Sigmoid colon (tissue), 7 donors: ENCODE results near the gene UBC. TPM values are rescaled to one million over a fixed set of nuclear protein-coding genes. Genes with fewer than 3 reads are reported as not detected.
"Not testable (repeated sequence)": the region's sequence is repeated elsewhere in the genome, so short reads cannot be mapped to it uniquely, and the experiment has no call there.

Experiments
- DNase-seq: peaks from one replicate; pipeline ENCODE4 v3.0.0-alpha.2; 2019
- H3K27ac ChIP-seq, 4 donors: fragments of 200-600 bp; sonication (generic); one replicate each; pipeline ENCODE4 v1.5.1; 2016 to 2019; ENCODE audit warnings: mild to moderate bottlenecking in 1 of 4
- H3K27me3 ChIP-seq, 3 donors: fragments of 200-600 bp; sonication (generic); one replicate each; pipeline ENCODE4 v1.5.1; 2019; ENCODE audit warnings: mild to moderate bottlenecking in 1 of 3
- H3K36me3 ChIP-seq, 4 donors: fragments of 200-600 bp; sonication (generic); one replicate each; pipeline ENCODE4 v1.5.1; 2016 to 2019
- H3K4me1 ChIP-seq, 4 donors: fragments of 200-600 bp; sonication (generic); one replicate each; pipeline ENCODE4 v1.5.1; 2017 to 2019
- H3K4me3 ChIP-seq, 4 donors: fragments of 200-600 bp; sonication (generic); one replicate each; pipeline ENCODE4 v1.5.1; 2017 to 2019; ENCODE audit warnings: mild to moderate bottlenecking in 2 of 4, moderate library complexity in 1 of 4
- H3K9me3 ChIP-seq, 4 donors: fragments of 200-600 bp in 3 of 4; sonication (generic) in 3 of 4; one replicate each; pipeline versions ENCODE4 v1.5.1 to v1.6.1; 2013 to 2019
- CTCF ChIP-seq, 4 experiments: fragments of 450-650 bp in 3 of 4; fragments of 200-600 bp in 1 of 4; IDR thresholded peaks; one replicate each; pipeline ENCODE4 v1.5.1; 2016 to 2019; ENCODE audit warnings: antibody characterized with exemption in 4 of 4, mild to moderate bottlenecking in 3 of 4, moderate library complexity in 2 of 4
- EP300 ChIP-seq, 4 donors: sonication (generic); formaldehyde crosslinking; IDR thresholded peaks; one replicate each; pipeline ENCODE4 v1.6.1; 2017; ENCODE audit warnings: antibody characterized with exemption in 4 of 4
- POLR2A ChIP-seq, 2 donors: fragments of 450-650 bp; IDR thresholded peaks; one replicate each; pipeline ENCODE4 v1.6.1; 2016; ENCODE audit warnings: antibody characterized with exemption in 2 of 2, mild to moderate bottlenecking in 2 of 2, moderate library complexity in 2 of 2
- POLR2AphosphoS5 ChIP-seq, 4 donors: sonication (generic); formaldehyde crosslinking; IDR thresholded peaks; one replicate each; pipeline ENCODE4 v1.6.1; 2017; ENCODE audit warnings: antibody characterized with exemption in 4 of 4
- WGBS, 2 donors: extraction: QIAGEN DNeasy Blood & Tissue Kit; methylation state at CpG; one replicate each; pipeline ENCODE4 v1.1.7; 2013; 5-methylcytosine and 5-hydroxymethylcytosine counted together
- intact Hi-C: fragments of 100-400 bp; cut with DNase I; formaldehyde crosslinking; loops from one replicate; pipeline ENCODE4 v1.15.1; 2023
- polyA plus RNA-seq, 3 donors: library from polyadenylated mRNA; stranded (reverse); fragments of 200-250 nt; gene quantifications; one replicate each; pipeline ENCODE4 v1.2.3, GENCODE V29; 2013
- total RNA-seq, 4 donors: library from RNA; depleted of rRNA; stranded (reverse); fragments of >200 nt; gene quantifications; one replicate each; pipeline ENCODE4 v1.1.0, GENCODE V29; 2016
- donor health status: healthy with polysubstance abuse.
- donor health status: Bipolar disorder and iron deficiency.
- donor health status: healthy.

The UBC gene
- total and polyA plus RNA-seq, 7 donors: 1,056 to 1,785 (median 1,251) TPM

- H3K27me3 ChIP-seq: no peaks in the 10 kb centered on the region
- H3K27ac ChIP-seq: no peak overlapping the region
- H3K4me1 ChIP-seq: no peaks in the 10 kb centered on the region
- no peaks in the 10 kb centered on the region for H3K9me3 ChIP-seq
- intact Hi-C loops: no loop called here
- H3K36me3 ChIP-seq: no peaks in the 10 kb centered on the region
- 15 to 33% methylated on average over 15 of the region's 15 CpGs for WGBS, 2 donors
- DNase-seq: no peak
- no peak overlapping the region for H3K4me3 ChIP-seq
- TF ChIP-seq EP300 (IDR thresholded peaks at IDR 0.05): no peak
- TF ChIP-seq POLR2A (IDR thresholded peaks at IDR 0.05): no peak
- TF ChIP-seq CTCF (IDR thresholded peaks at IDR 0.05): no peak
- TF ChIP-seq POLR2AphosphoS5 (IDR thresholded peaks at IDR 0.05): no peak
These were observed 29.6 kb downstream of the UBC start for GRCh38 chr12:124884587-124885438.

- intact Hi-C loops: no loop called here
- Histone ChIP-seq H3K4me3 (no peak overlapping the region), H3K27me3 (no peaks in the 10 kb centered on the region), H3K27ac (no peak overlapping the region), H3K36me3 (no peaks in the 10 kb centered on the region), H3K9me3 (no peaks in the 10 kb centered on the region), H3K4me1 (no peaks in the 10 kb centered on the region)
- no peak for DNase-seq
- WGBS, 2 donors: 85 to 86% methylated on average over 10 of the region's 10 CpGs
- TF ChIP-seq POLR2A (IDR thresholded peaks at IDR 0.05) (no peak), CTCF (IDR thresholded peaks at IDR 0.05) (no peak), POLR2AphosphoS5 (IDR thresholded peaks at IDR 0.05) (no peak), EP300 (IDR thresholded peaks at IDR 0.05) (no peak)
These were observed 31.0 kb downstream of the UBC start for GRCh38 chr12:124883263-124884130.

GRCh38 chr12:124881123-124881522, 33.3 kb downstream of the UBC start:
- WGBS, 2 donors: 49 to 75% methylated on average over 10 of the region's 10 CpGs
- Histone ChIP-seq H3K4me1 (no peaks in the 10 kb centered on the region), H3K4me3 (no peak overlapping the region), H3K9me3 (no peaks in the 10 kb centered on the region), H3K27me3 (no peaks in the 10 kb centered on the region), H3K36me3 (no peaks in the 10 kb centered on the region), H3K27ac (no peak overlapping the region)
- TF ChIP-seq CTCF (IDR thresholded peaks at IDR 0.05): no peak
- intact Hi-C loops: no loop called here
- no peak for DNase-seq

GRCh38 chr12:124880335-124880734, 34.1 kb downstream of the UBC start:
- WGBS, 2 donors: 87 to 90% methylated on average over 11 of the region's 11 CpGs
- H3K27me3 ChIP-seq, H3K36me3 ChIP-seq, DNase-seq, intact Hi-C loops, H3K9me3 ChIP-seq, H3K4me1 ChIP-seq, H3K27ac ChIP-seq, H3K4me3 ChIP-seq: not testable (repeated sequence)

GRCh38 chr12:124878795-124879516, 35.5 kb downstream of the UBC start:
- no peak for DNase-seq
- Histone ChIP-seq H3K4me3 (no peak overlapping the region), H3K27me3 (no peaks in the 10 kb centered on the region), H3K27ac (no peak overlapping the region), H3K9me3 (no peaks in the 10 kb centered on the region), H3K36me3 (no peaks in the 10 kb centered on the region), H3K4me1 (no peaks in the 10 kb centered on the region)
- 95% methylated on average over 18 of the region's 18 CpGs for WGBS, 2 donors
- no peak for TF ChIP-seq POLR2AphosphoS5 (IDR thresholded peaks at IDR 0.05)
- intact Hi-C loops: no loop called here
